Measurements from ENCODE around the gene TANC1.

DNA sequence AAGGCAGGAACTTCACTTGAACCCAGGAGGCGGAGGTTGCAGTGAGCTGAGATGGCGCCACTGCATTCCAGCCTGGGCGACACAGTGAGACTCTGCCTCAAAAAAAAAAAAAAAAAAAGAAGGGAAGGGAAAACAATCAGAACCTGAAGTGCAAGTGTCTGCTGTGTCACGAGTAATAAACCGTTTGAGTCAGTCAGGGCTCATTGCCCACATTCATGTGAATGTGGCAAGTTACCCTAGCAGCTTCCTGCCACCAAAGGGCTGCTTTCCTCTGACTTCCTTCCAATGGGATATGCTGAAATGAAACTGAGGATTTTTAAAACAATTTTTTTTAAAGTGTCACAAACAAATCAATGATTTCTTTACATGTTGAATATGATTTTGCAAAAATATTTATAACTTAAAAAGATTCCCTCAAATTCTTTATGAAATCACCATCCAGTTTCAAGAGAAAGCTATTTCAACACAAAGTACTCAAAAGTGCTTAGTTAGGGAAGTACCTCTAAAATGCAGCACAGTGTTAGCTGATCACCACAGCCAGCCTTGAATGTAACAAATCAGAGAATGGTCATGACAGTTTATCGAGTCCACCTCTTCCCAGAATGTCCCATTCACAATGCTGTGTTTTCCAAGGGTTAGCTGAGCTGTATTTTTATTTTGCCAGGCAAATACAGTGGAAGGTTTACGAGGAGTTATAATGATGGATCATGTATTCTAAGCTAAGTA is 281.7 kb downstream of the TANC1 start:
- TF ChIP-seq POLR2AphosphoS5 (IDR thresholded peaks at IDR 0.05; ENCODE audit: low read depth, low read length) (no peak), POLR2A (IDR thresholded peaks at IDR 0.05; ENCODE audit: low read depth, low read length) (no peak), TAF1 (IDR thresholded peaks at IDR 0.05; ENCODE audit: borderline replicate concordance, low read depth, low read length) (no peak)

Measured in GM12892 (cell line).